Fibroblast of lung (primary cell): ENCODE data around the gene PPP1R2. TPM values are rescaled to one million over a fixed set of nuclear protein-coding genes. Genes with fewer than 3 reads are reported as not detected.
A peak's percentile ranks its signal among the peaks of the same experiment; 100 is the strongest.
"Not testable (repeated sequence)": the region's sequence is repeated elsewhere in the genome, so short reads cannot be mapped to it uniquely, and the experiment has no call there.

Source experiments
- DNase-seq, 2 donors: peaks; one replicate each; pipeline versions ENCODE4 v3.0.0 to v3.0.0-alpha.2; 2010; ENCODE audit warnings: low read depth in 2 of 2
- H2AFZ ChIP-seq: 2 replicates; pipeline ENCODE4 v1.5.1; 2012; ENCODE audit warnings: low read length, control low read depth, inconsistent platforms
- H3K27ac ChIP-seq: 2 replicates; pipeline ENCODE4 v1.5.1; 2011; ENCODE audit warnings: low read length, control low read depth; ENCODE audit not compliant: insufficient read depth
- H3K27me3 ChIP-seq: 2 replicates; pipeline ENCODE4 v1.5.1; 2011; ENCODE audit warnings: mild to moderate bottlenecking, low read length; ENCODE audit not compliant: control insufficient read depth, insufficient read depth
- H3K36me3 ChIP-seq: 2 replicates; pipeline ENCODE4 v1.5.1; 2011; ENCODE audit warnings: low read length; ENCODE audit not compliant: control insufficient read depth, insufficient read depth
- H3K4me1 ChIP-seq: 2 replicates; pipeline ENCODE4 v1.5.1; 2011; ENCODE audit warnings: low read length; ENCODE audit not compliant: control insufficient read depth, insufficient read depth; ENCODE audit errors: extremely low read depth
- H3K4me2 ChIP-seq: 2 replicates; pipeline ENCODE4 v1.5.1; 2011; ENCODE audit warnings: low read length, control low read depth; ENCODE audit not compliant: insufficient read depth; ENCODE audit errors: extremely low read depth
- H3K4me3 ChIP-seq, 4 experiments: fragments of 200-600 bp in 1 of 4; sonication (generic) in 1 of 4; replicated peaks in 1 of 4; 2 replicates each; pipeline ENCODE4 v1.5.1; 2011 to 2016; ENCODE audit warnings: low read length in 4 of 4, low read depth in 3 of 4, mild to moderate bottlenecking in 3 of 4, control low read depth in 2 of 4, inconsistent platforms in 1 of 4, mixed read lengths in 1 of 4; ENCODE audit not compliant: insufficient read depth in 1 of 4; ENCODE audit errors: control extremely low read depth in 1 of 4
- H3K79me2 ChIP-seq: 2 replicates; pipeline ENCODE4 v1.5.1; 2012; ENCODE audit warnings: mild to moderate bottlenecking, low read length, inconsistent platforms; ENCODE audit not compliant: control insufficient read depth, insufficient read depth
- H3K9ac ChIP-seq: 2 replicates; pipeline ENCODE4 v1.5.1; 2011; ENCODE audit warnings: mild to moderate bottlenecking, low read length, control low read depth; ENCODE audit not compliant: insufficient read depth
- H3K9me3 ChIP-seq: 2 replicates; pipeline ENCODE4 v1.5.1; 2012; ENCODE audit warnings: low read depth, low read length; ENCODE audit not compliant: control insufficient read depth, insufficient read depth
- H4K20me1 ChIP-seq: 2 replicates; pipeline ENCODE4 v1.5.1; 2011; ENCODE audit warnings: low read length; ENCODE audit not compliant: control insufficient read depth, insufficient read depth; ENCODE audit errors: extremely low read depth
- CTCF ChIP-seq, 2 donors: IDR thresholded peaks in 1 of 2; conservative IDR thresholded peaks in 1 of 2; 1 replicate in 1 of 2; 2 replicates in 1 of 2; pipeline ENCODE4 v1.5.1; 2011 to 2012; ENCODE audit warnings: low read length in 2 of 2, control low read depth in 1 of 2, inconsistent platforms in 1 of 2, low read depth in 1 of 2, mild to moderate bottlenecking in 1 of 2
- EZH2 ChIP-seq: IDR thresholded peaks from 2 replicates; pipeline ENCODE4 v1.5.1; 2012; ENCODE audit warnings: low read length, control low read depth, mild to moderate bottlenecking; ENCODE audit errors: missing control alignments
- polyA plus RNA-seq, 2 donors: library from polyadenylated mRNA; depleted of rRNA in 1 of 2; stranded (reverse) in 1 of 2; unstranded in 1 of 2; fragments of >200 nt; gene quantifications; 2 replicates each; pipeline ENCODE4 v1.2.1, GENCODE V29; 2011 to 2012; ENCODE audit warnings: missing spikeins in 1 of 2
- total RNA-seq: library from RNA; depleted of rRNA; stranded (reverse); fragments of >200 nt; gene quantifications from 2 replicates; pipeline ENCODE4 v1.2.1, GENCODE V29; 2014

The PPP1R2 gene
- total and polyA plus RNA-seq, 2 donors (not counting 1 experiment from before 2014, with no cell fraction given) = 28.9 to 134 TPM

GRCh38 chr3:195517030-195517429 lies 26.1 kb downstream of the PPP1R2 start:
- DNase-seq = no peak
- H2AFZ ChIP-seq = no peak overlapping the region
- H3K27ac ChIP-seq = no peak overlapping the region
- H3K4me2 ChIP-seq = no peak overlapping the region
- H3K79me2 ChIP-seq = no peaks in the 10 kb centered on the region
- H4K20me1 ChIP-seq = no peaks in the 10 kb centered on the region
- no peaks in the 10 kb centered on the region for H3K4me1 ChIP-seq
- no peaks in the 10 kb centered on the region for H3K36me3 ChIP-seq
- no peaks in the 10 kb centered on the region for H3K9me3 ChIP-seq
- no peak overlapping the region for H3K4me3 ChIP-seq
- H3K9ac ChIP-seq = no peak overlapping the region
- no peak for TF ChIP-seq CTCF (conservative IDR thresholded peaks at IDR 0.05 in 1 of 2, IDR thresholded peaks at IDR 0.05 in 1 of 2; ENCODE audit: low read depth in 1 of 2, low read length in 2 of 2)
- TF ChIP-seq EZH2 = no peak
- H3K27me3 ChIP-seq = no peaks in the 10 kb centered on the region

GRCh38 chr3:195514610-195515235 lies 28.4 kb downstream of the PPP1R2 start:
- H3K4me2 ChIP-seq, H3K4me1 ChIP-seq, H3K4me3 ChIP-seq, H3K27ac ChIP-seq, H3K36me3 ChIP-seq, H2AFZ ChIP-seq, DNase-seq, H4K20me1 ChIP-seq, H3K27me3 ChIP-seq, H3K9ac ChIP-seq, H3K9me3 ChIP-seq, H3K79me2 ChIP-seq: not testable (repeated sequence)

GRCh38 chr3:195512798-195513345 lies 30.3 kb downstream of the PPP1R2 start:
- no peaks in the 10 kb centered on the region for H3K79me2 ChIP-seq
- peak in 1 of 2 donors; percentile 1 for DNase-seq
- H3K4me3 ChIP-seq = no peak overlapping the region
- no peak for TF ChIP-seq CTCF (conservative IDR thresholded peaks at IDR 0.05 in 1 of 2, IDR thresholded peaks at IDR 0.05 in 1 of 2; ENCODE audit: low read depth in 1 of 2, low read length in 2 of 2)
- no peak for TF ChIP-seq EZH2
- no peaks in the 10 kb centered on the region for H4K20me1 ChIP-seq
- H3K9me3 ChIP-seq = no peaks in the 10 kb centered on the region
- H3K4me1 ChIP-seq = no peaks in the 10 kb centered on the region
- no peak overlapping the region for H3K27ac ChIP-seq
- no peak overlapping the region for H2AFZ ChIP-seq
- no peak overlapping the region for H3K9ac ChIP-seq
- H3K4me2 ChIP-seq = no peak overlapping the region
- H3K36me3 ChIP-seq = no peaks in the 10 kb centered on the region
- no peaks in the 10 kb centered on the region for H3K27me3 ChIP-seq
